ENCODE data around the gene GALNTL6. TPM values are rescaled to one million over a fixed set of nuclear protein-coding genes. Genes with fewer than 3 reads are reported as not detected.

Gene GALNTL6
- total and polyA plus RNA-seq, 8 donors = 0.15 to 0.87 (median 0.58) TPM; not detected in 3

DNA sequence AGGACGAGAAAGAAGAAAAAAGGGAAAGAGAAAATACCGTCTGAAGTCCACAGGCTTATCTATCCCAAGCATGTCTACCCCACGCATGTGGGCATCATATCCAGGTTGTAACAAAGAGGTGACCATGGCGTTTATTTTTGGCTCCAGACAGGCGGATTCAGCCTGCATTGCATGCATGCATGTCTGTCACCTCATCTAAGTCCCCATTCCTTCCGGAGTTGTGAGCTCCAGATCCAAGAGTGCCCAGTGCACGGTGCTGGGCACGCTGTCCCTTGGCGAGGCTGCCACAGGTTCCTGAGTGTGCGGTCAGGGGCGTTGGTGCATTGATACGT is 905 bp upstream of the GALNTL6 start:
- H3K36me3 ChIP-seq = no peaks in the 10 kb centered on the region
- peaks cover 16 to 22% (median 17%) of the 10 kb centered on the region in 4 donors for H3K4me1 ChIP-seq
- 5 to 16% (median 6%) methylated on average over 12 of the region's 12 CpGs for WGBS, 5 donors
- H3K9me3 ChIP-seq = no peaks in the 10 kb centered on the region
- H3K27ac ChIP-seq = no peak overlapping the region
- peaks cover 0 to 44% (median 36%) of the 10 kb centered on the region in 3 donors for H3K27me3 ChIP-seq
- peak overlapping the region in 3 of 4 donors; percentile 36 to 52 (median 46) for H3K4me3 ChIP-seq
- no peak for TF ChIP-seq POLR2AphosphoS5 (IDR thresholded peaks at IDR 0.05)
- TF ChIP-seq EP300 (IDR thresholded peaks at IDR 0.05) = no peak
- no peak for TF ChIP-seq POLR2A (IDR thresholded peaks at IDR 0.05)
- TF ChIP-seq, protein P1, sequence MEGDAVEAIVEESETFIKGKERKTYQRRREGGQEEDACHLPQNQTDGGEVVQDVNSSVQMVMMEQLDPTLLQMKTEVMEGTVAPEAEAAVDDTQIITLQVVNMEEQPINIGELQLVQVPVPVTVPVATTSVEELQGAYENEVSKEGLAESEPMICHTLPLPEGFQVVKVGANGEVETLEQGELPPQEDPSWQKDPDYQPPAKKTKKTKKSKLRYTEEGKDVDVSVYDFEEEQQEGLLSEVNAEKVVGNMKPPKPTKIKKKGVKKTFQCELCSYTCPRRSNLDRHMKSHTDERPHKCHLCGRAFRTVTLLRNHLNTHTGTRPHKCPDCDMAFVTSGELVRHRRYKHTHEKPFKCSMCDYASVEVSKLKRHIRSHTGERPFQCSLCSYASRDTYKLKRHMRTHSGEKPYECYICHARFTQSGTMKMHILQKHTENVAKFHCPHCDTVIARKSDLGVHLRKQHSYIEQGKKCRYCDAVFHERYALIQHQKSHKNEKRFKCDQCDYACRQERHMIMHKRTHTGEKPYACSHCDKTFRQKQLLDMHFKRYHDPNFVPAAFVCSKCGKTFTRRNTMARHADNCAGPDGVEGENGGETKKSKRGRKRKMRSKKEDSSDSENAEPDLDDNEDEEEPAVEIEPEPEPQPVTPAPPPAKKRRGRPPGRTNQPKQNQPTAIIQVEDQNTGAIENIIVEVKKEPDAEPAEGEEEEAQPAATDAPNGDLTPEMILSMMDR (IDR thresholded peaks at IDR 0.05) = no peak
- intact Hi-C loops (cut with DNase I; ENCODE audit: low total_unique reads) = no loop called here
- DNase-seq = peak in 1 of 2 donors; percentile 20

DNA sequence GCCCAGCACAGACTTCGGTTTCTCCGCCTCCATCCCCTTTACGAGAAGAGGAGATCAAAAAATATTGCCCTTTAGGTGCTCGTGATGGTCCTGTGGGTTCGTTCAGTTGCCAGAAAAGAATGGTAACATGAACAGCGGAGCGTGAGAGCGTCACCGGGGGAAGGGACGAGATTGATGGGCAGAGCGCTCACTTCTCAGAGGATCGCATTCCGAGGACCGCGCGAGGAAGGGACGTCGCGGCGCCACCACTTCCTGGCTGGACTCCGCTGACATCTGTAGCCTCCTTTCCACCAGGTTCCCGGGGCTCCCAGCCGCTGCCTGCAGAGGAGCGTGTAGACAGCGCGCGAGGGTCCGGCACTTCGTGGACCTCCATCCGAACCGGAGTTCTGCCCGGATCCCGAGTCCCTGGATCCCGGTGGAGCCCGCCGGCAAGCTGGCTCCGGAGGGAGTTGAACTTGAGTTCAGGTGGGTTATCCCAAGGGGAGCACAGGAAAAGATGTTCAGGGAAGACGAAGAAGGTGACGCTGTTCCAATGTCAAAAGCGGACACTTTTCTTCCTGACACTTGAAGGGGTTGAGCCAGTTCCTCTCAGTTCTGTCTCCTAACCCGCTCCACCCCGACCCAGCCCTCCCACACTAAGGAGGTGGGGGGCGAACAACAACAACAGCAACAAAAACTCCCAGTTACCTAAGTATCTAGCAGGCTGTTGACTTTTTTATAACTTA is 484 bp downstream of the GALNTL6 start:
- H3K27me3 ChIP-seq = peaks cover 0 to 44% (median 36%) of the 10 kb centered on the region in 3 donors
- 5 to 13% (median 7%) methylated on average over 35 to 43 of the region's 43 CpGs for WGBS, 5 donors
- H3K9me3 ChIP-seq = no peaks in the 10 kb centered on the region
- no peak for TF ChIP-seq POLR2A (IDR thresholded peaks at IDR 0.05)
- no peak for TF ChIP-seq EP300 (IDR thresholded peaks at IDR 0.05)
- TF ChIP-seq POLR2AphosphoS5 (IDR thresholded peaks at IDR 0.05) = no peak
- TF ChIP-seq, protein P1 (IDR thresholded peaks at IDR 0.05) = no peak
- H3K4me3 ChIP-seq = peak overlapping the region; percentile 36 to 52 (median 41)
- intact Hi-C loops (cut with DNase I; ENCODE audit: low total_unique reads) = no loop called here
- H3K4me1 ChIP-seq = peaks cover 16 to 22% (median 17%) of the 10 kb centered on the region in 4 donors
- DNase-seq = peak in 1 of 2 donors; percentile 37
- H3K27ac ChIP-seq = no peak overlapping the region
- H3K36me3 ChIP-seq = no peaks in the 10 kb centered on the region

DNA sequence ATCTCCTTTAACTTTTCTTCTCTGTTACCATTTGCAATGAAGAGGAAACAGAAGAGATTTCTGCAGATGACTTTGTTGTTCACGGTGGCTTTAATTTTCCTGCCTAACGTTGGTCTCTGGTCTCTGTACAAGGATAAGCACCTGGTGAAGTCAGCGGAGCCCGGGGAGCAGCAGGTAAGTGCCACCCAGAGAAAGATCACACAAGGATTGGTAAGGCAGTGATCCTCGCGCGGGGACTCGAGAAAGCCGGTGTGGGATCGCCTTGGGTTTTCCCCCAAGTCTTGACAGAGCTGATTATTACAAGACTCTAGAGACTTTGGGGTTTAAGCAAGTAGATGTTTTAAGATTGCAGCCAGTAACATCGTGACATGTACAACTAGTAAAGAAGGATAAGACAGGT is 1.3 kb downstream of the GALNTL6 start:
- Histone ChIP-seq H3K4me1 (peaks cover 16 to 22% (median 17%) of the 10 kb centered on the region in 4 donors), H3K27ac (no peak overlapping the region), H3K36me3 (no peaks in the 10 kb centered on the region), H3K27me3 (peaks cover 0 to 44% (median 36%) of the 10 kb centered on the region in 3 donors), H3K9me3 (no peaks in the 10 kb centered on the region), H3K4me3 (no peak overlapping the region)
- no peak for DNase-seq
- no peak for TF ChIP-seq POLR2AphosphoS5 (IDR thresholded peaks at IDR 0.05)
- TF ChIP-seq, protein P1 (IDR thresholded peaks at IDR 0.05) = no peak
- intact Hi-C loops (cut with DNase I; ENCODE audit: low total_unique reads) = no loop called here
- 37 to 60% (median 52%) methylated on average over 11 of the region's 11 CpGs for WGBS, 5 donors

DNA sequence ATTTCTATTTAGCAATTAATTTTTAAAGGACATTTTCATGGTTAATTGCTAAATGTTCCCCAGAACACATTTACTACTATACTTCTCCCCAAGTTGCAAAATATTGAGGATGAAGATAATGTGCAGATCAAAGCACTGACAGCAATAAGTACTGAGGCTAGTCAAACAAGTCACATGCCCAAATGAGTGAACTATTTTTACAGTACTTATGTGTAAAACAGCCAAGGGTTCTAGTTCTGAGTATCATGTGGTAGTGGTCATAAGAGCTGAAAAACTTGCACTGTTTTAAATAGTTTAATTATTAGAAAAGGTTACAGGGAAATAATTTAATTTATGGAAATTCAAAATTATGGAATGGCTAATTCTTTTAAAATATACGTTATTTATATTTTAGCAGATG is 3.8 kb downstream of the GALNTL6 start:
- Histone ChIP-seq H3K4me3 (no peak overlapping the region), H3K36me3 (no peaks in the 10 kb centered on the region), H3K27me3 (peaks cover 0 to 32% (median 29%) of the 10 kb centered on the region in 3 donors), H3K27ac (no peak overlapping the region), H3K4me1 (peaks cover 16 to 21% (median 17%) of the 10 kb centered on the region in 4 donors), H3K9me3 (no peaks in the 10 kb centered on the region)
- WGBS, 5 donors = 80 to 88% (median 84%) methylated on average over 1 of the region's 1 CpG
- TF ChIP-seq EP300 (IDR thresholded peaks at IDR 0.05) = no peak
- TF ChIP-seq POLR2A (IDR thresholded peaks at IDR 0.05) = no peak
- TF ChIP-seq, protein P1 (IDR thresholded peaks at IDR 0.05) = no peak
- TF ChIP-seq POLR2AphosphoS5 (IDR thresholded peaks at IDR 0.05) = no peak
- intact Hi-C loops (cut with DNase I; ENCODE audit: low total_unique reads) = no loop called here
- no peak for DNase-seq

Measured in stomach (tissue), 9 donors.